SK-N-MC (cell line): ENCODE measurements around the gene PDCD7.

Experiments
- EZH2 ChIP-seq: fragments of 200-600 bp; sonication (generic); IDR thresholded peaks from one replicate; pipeline ENCODE4 v1.6.1; 2017; ENCODE audit warnings: antibody characterized with exemption
- POLR2AphosphoS5 ChIP-seq: IDR thresholded peaks from 2 replicates; pipeline ENCODE4 v1.6.1; 2012; ENCODE audit warnings: mild to moderate bottlenecking, low read depth, low read length, borderline replicate concordance

GRCh38 chr15:65099336-65099735 lies 34.3 kb downstream of the PDCD7 start:
- no peak for TF ChIP-seq POLR2AphosphoS5
- no peak for TF ChIP-seq EZH2
